WTC11 (cell line): Measurements from ENCODE around the gene ASB14.
"Not testable (repeated sequence)": the region's sequence is repeated elsewhere in the genome, so short reads cannot be mapped to it uniquely, and the experiment has no call there.

ENCODE experiments used
- MXD4 ChIP-seq: fragments of 250-450 bp; sonication (Bioruptor Pico); IDR thresholded peaks from 2 replicates; pipeline ENCODE4 v1.8.0; 2021; ENCODE audit warnings: mild to moderate bottlenecking, moderate library complexity, borderline replicate concordance
- MYBL2 ChIP-seq: sonication (generic); formaldehyde crosslinking; IDR thresholded peaks from 2 replicates; pipeline ENCODE4 v1.8.1; 2023; ENCODE audit warnings: mild to moderate bottlenecking, moderate library complexity, missing genetic modification reagents
- SOX15 ChIP-seq: fragments of 250-450 bp; sonication (Bioruptor Pico); IDR thresholded peaks from 2 replicates; pipeline ENCODE4 v1.9.0; 2021; ENCODE audit warnings: mild to moderate bottlenecking
- TF ChIP-seq, protein P1 (sequence below): sonication (generic); formaldehyde crosslinking; IDR thresholded peaks from 2 replicates; pipeline ENCODE4 v1.8.1; 2022; ENCODE audit warnings: missing genetic modification reagents, borderline replicate concordance
- TF ChIP-seq, protein P2 (sequence below): fragments of 200-600 bp; IDR thresholded peaks from 2 replicates; pipeline ENCODE4 v1.8.0; 2022; ENCODE audit warnings: antibody characterized with exemption

DNA sequence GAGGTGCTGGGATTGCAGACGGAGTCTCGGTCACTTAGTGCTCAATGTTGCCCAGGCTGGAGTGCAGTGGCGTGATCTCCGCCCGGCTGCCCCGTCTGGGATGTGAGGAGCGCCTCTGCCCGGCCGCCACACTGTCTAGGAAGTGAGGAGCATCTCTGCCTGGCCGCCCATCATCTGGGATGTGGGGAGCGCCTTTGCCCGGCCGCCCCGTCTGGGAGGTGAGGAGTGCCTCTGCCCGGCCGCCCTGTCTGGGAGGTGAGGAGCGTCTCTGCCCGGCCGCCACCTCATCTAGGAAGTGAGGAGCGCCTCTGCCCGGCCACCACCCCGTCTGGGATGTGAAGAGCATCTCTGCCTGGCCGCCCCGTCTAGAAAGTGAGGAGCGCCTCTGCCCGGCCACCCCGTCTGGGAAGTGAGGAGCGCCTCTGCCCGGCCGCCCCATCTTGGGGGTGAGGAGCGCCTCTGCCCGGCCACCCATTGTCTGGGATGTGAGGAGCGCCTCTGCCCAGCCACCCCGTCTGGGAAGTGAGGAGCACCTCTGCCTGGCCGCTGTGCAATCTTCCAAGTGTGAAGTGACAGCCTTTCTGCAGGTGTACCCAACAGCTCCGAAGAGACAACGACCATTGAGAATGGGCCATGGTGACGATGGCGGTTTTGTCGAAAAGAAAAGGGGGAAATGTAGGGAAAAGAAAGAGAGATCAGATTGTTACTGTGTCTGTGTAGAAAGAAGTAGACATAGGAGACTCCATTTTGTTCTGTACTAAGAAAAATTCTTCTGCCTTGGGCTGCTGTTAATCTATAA is 46.0 kb upstream of the ASB14 start:
- TF ChIP-seq, protein P1, sequence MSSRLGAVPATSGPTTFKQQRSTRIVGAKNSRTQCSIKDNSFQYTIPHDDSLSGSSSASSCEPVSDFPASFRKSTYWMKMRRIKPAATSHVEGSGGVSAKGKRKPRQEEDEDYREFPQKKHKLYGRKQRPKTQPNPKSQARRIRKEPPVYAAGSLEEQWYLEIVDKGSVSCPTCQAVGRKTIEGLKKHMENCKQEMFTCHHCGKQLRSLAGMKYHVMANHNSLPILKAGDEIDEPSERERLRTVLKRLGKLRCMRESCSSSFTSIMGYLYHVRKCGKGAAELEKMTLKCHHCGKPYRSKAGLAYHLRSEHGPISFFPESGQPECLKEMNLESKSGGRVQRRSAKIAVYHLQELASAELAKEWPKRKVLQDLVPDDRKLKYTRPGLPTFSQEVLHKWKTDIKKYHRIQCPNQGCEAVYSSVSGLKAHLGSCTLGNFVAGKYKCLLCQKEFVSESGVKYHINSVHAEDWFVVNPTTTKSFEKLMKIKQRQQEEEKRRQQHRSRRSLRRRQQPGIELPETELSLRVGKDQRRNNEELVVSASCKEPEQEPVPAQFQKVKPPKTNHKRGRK (CRISPR knock-in tag) = not testable (repeated sequence)
- TF ChIP-seq, protein P2, sequence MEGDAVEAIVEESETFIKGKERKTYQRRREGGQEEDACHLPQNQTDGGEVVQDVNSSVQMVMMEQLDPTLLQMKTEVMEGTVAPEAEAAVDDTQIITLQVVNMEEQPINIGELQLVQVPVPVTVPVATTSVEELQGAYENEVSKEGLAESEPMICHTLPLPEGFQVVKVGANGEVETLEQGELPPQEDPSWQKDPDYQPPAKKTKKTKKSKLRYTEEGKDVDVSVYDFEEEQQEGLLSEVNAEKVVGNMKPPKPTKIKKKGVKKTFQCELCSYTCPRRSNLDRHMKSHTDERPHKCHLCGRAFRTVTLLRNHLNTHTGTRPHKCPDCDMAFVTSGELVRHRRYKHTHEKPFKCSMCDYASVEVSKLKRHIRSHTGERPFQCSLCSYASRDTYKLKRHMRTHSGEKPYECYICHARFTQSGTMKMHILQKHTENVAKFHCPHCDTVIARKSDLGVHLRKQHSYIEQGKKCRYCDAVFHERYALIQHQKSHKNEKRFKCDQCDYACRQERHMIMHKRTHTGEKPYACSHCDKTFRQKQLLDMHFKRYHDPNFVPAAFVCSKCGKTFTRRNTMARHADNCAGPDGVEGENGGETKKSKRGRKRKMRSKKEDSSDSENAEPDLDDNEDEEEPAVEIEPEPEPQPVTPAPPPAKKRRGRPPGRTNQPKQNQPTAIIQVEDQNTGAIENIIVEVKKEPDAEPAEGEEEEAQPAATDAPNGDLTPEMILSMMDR = not testable (repeated sequence)
- not testable (repeated sequence) for TF ChIP-seq SOX15, MXD4, MYBL2 (CRISPR knock-in tag)
